Activated naive CD4-positive, alpha-beta T cell treated with anti-CD3 and anti-CD28 coated beads, Interleukin-2, amount 10 ng/mL, durations not matched to agents 7 days and 5 days (primary cell): ENCODE data around the gene RPA1.

Experiments
- CTCF ChIA-PET: fragments of 350-600 bp; sonication (Branson Sonifier 250); formaldehyde crosslinking; loops from one replicate; lab custom pipeline; 2021; ENCODE audit warnings: antibody characterized with exemption; lab: Charles Lee
- DNase-seq: peaks from one replicate; pipeline ENCODE4 v3.0.0-alpha.2; 2020
- H3K27ac Mint-ChIP-seq: one replicate; pipeline ENCODE4 v1.8.0; 2021; ENCODE audit warnings: mild to moderate bottlenecking, moderate library complexity, mixed read lengths
- H3K27me3 Mint-ChIP-seq: one replicate; pipeline ENCODE4 v1.8.0; 2021; ENCODE audit warnings: mild to moderate bottlenecking, mixed read lengths
- H3K36me3 Mint-ChIP-seq: one replicate; pipeline ENCODE4 v1.8.0; 2021; ENCODE audit warnings: mixed read lengths
- H3K4me1 Mint-ChIP-seq: one replicate; pipeline ENCODE4 v1.8.0; 2021; ENCODE audit warnings: mixed read lengths
- H3K4me3 Mint-ChIP-seq: one replicate; pipeline ENCODE4 v1.8.0; 2021; ENCODE audit warnings: mild to moderate bottlenecking, moderate library complexity, mixed read lengths
- H3K9me3 Mint-ChIP-seq: one replicate; pipeline ENCODE4 v1.8.0; 2021; ENCODE audit warnings: mixed read lengths

RPA1 gene

GRCh38 chr17:1940810-1941185, 111.0 kb downstream of the RPA1 start:
- H3K27ac Mint-ChIP-seq: no peak overlapping the region
- no peak for DNase-seq
- no peaks in the 10 kb centered on the region for H3K9me3 Mint-ChIP-seq
- H3K36me3 Mint-ChIP-seq: no peaks in the 10 kb centered on the region
- no peak overlapping the region for H3K4me3 Mint-ChIP-seq
- CTCF ChIA-PET: no interaction called here
- peaks cover 23% of the 10 kb centered on the region for H3K27me3 Mint-ChIP-seq
- no peaks in the 10 kb centered on the region for H3K4me1 Mint-ChIP-seq

DNA sequence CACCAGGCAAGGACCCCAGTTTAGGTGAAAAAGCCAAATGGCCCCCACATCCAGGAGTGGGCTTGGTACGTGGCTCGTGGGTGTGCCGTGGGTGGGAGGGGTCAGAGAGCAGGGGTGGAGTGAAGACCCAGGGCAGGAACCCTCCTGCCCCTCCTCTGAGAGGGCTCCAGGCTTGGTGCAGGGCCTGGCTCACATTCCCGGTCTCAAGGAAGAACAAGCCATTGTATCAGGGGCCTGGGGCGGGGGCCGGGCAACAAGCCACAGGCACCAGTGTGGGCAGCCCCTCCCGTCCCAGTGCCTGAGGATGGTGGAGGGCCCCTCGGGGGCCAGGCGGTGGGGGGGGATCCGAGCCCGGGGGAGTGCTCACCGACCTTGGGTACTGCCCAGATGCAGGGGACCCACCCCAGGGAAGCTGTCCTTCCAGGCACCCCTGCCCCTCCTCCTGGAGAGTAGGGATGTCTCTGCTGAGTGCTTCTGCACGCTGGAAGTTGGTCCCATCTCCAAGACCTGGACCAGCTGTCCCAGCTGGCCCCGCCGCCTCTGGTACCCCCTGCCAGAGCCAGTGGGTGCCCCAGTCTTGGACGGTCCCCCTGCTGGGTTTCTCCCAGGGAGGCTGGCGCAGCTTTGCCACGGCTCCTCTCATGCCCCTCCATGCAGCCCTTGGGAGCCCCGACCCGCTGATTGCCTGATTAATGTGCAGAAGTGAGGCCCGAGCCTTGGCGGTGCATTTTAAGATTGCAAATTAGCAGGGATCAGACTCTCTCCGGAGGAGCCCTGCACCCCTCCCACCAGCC, 111.7 kb downstream of the RPA1 start:
- H3K27ac Mint-ChIP-seq: no peak overlapping the region
- no peak overlapping the region for H3K4me3 Mint-ChIP-seq
- peaks cover 20% of the 10 kb centered on the region for H3K27me3 Mint-ChIP-seq
- H3K36me3 Mint-ChIP-seq: no peaks in the 10 kb centered on the region
- no peaks in the 10 kb centered on the region for H3K9me3 Mint-ChIP-seq
- CTCF ChIA-PET: no interaction called here
- no peaks in the 10 kb centered on the region for H3K4me1 Mint-ChIP-seq
- DNase-seq: no peak

DNA sequence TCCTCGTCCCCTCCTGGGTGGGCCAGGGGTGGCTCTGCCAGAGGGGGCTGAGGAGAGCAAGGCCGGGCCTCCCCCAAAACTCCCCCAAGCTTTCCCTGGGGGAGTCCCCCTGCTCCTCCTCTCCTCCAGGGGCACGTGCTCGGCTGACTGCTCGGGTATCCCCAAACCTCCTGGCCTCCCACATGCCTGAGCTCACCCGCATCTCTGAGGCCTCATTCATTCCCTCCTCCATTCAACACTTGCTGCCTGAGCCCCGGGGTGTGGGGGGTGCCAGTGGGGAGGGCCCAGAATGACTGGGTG, 112.2 kb downstream of the RPA1 start:
- H3K27me3 Mint-ChIP-seq: peaks cover 15% of the 10 kb centered on the region

DNA sequence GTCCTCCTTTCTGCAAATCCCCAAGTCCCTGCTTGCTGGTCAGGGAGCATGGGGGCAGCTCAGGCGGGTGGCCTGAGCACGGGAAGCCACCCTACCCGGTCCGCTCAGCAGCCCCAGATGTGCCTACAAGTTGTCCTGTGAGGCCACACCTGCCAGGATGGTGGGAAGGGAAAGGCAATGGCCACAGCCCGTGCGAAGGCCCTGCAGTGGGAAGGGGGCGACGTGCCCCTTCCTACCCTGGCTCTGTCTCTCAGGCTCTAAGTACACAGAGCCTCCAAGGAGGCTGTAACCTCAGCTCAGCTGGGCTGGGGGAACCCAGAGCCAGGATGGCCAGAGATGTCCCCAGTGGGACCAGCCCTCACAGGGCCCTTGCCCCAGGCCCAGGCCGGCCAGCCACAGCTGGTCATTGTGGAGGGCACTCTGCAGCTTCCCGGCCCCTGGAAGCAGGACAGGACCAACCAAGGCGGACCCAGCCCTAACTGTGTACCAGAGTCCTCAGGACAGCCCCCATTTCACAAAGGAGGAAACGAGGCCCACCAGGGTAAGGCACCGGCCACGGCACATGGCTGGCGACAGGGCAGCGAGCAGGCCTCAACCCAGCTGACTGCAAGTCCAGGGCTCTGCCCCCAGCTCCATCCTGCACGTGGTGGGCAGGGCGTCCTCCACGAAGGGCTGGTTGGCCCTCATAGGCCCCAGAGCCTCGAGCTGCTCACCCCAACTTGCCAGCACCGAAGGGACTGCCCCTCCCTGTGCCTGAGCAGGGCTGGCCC, 113.0 kb downstream of the RPA1 start:
- Mint-ChIP-seq H3K36me3 (no peaks in the 10 kb centered on the region), H3K4me3 (no peak overlapping the region), H3K9me3 (peaks cover 4% of the 10 kb centered on the region), H3K27ac (no peak overlapping the region), H3K4me1 (no peaks in the 10 kb centered on the region), H3K27me3 (peaks cover 8% of the 10 kb centered on the region)
- DNase-seq: no peak
- CTCF ChIA-PET: no interaction called here

More for the DNA sequence above, 112.2 kb downstream of the RPA1 start:
- Mint-ChIP-seq H3K27ac (no peak overlapping the region), H3K4me1 (no peaks in the 10 kb centered on the region), H3K9me3 (peaks cover 4% of the 10 kb centered on the region), H3K36me3 (no peaks in the 10 kb centered on the region), H3K4me3 (no peak overlapping the region)
- CTCF ChIA-PET: no interaction called here
- no peak for DNase-seq

GRCh38 chr17:1943436-1943831, 113.6 kb downstream of the RPA1 start:
- H3K9me3 Mint-ChIP-seq: peaks cover 4% of the 10 kb centered on the region
- H3K27me3 Mint-ChIP-seq: peaks cover 8% of the 10 kb centered on the region

DNA sequence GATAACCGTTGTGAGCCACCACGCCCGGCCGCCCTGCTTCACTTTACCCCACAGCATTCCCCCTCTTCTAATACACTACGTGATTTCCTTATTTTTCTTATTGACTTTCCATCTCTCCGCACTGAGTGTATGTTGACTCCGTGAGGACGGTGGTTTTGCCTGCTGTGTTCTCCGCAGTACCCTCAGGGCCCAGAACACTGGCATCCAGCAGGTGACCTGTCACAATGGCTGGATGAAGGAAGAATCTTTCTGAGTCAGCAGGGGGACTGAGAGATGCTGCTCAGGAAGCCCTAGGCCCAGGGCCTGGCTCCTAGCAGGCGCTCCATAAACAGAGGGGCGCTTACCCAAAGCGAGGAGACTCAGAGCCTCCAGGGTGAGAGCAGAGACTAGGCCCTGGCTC, 115.8 kb downstream of the RPA1 start:
- Mint-ChIP-seq H3K4me3 (no peak overlapping the region), H3K27me3 (peaks cover 4% of the 10 kb centered on the region), H3K4me1 (no peaks in the 10 kb centered on the region), H3K27ac (no peak overlapping the region), H3K36me3 (no peaks in the 10 kb centered on the region), H3K9me3 (peaks cover 4% of the 10 kb centered on the region)
- no peak for DNase-seq
- CTCF ChIA-PET: no interaction called here

More at GRCh38 chr17:1943436-1943831, 113.6 kb downstream of the RPA1 start:
- Mint-ChIP-seq H3K4me1 (no peaks in the 10 kb centered on the region), H3K4me3 (no peak overlapping the region), H3K27ac (no peak overlapping the region), H3K36me3 (no peaks in the 10 kb centered on the region)
- no peak for DNase-seq
- CTCF ChIA-PET: no interaction called here

GRCh38 chr17:1946021-1946932, 116.5 kb downstream of the RPA1 start:
- Mint-ChIP-seq H3K27me3 (no peaks in the 10 kb centered on the region), H3K9me3 (peaks cover 4% of the 10 kb centered on the region), H3K4me1 (no peaks in the 10 kb centered on the region), H3K27ac (no peak overlapping the region), H3K36me3 (no peaks in the 10 kb centered on the region), H3K4me3 (no peak overlapping the region)
- no peak for DNase-seq
- CTCF ChIA-PET: no interaction called here

- peaks cover 4% of the 10 kb centered on the region for H3K9me3 Mint-ChIP-seq
- DNase-seq: no peak
- H3K4me3 Mint-ChIP-seq: no peak overlapping the region
- peaks cover 6% of the 10 kb centered on the region for H3K27me3 Mint-ChIP-seq
- CTCF ChIA-PET: no interaction called here
- no peaks in the 10 kb centered on the region for H3K36me3 Mint-ChIP-seq
- H3K27ac Mint-ChIP-seq: no peak overlapping the region
- H3K4me1 Mint-ChIP-seq: no peaks in the 10 kb centered on the region
Measured at GRCh38 chr17:1947229-1947742, 117.5 kb downstream of the RPA1 start.

DNA sequence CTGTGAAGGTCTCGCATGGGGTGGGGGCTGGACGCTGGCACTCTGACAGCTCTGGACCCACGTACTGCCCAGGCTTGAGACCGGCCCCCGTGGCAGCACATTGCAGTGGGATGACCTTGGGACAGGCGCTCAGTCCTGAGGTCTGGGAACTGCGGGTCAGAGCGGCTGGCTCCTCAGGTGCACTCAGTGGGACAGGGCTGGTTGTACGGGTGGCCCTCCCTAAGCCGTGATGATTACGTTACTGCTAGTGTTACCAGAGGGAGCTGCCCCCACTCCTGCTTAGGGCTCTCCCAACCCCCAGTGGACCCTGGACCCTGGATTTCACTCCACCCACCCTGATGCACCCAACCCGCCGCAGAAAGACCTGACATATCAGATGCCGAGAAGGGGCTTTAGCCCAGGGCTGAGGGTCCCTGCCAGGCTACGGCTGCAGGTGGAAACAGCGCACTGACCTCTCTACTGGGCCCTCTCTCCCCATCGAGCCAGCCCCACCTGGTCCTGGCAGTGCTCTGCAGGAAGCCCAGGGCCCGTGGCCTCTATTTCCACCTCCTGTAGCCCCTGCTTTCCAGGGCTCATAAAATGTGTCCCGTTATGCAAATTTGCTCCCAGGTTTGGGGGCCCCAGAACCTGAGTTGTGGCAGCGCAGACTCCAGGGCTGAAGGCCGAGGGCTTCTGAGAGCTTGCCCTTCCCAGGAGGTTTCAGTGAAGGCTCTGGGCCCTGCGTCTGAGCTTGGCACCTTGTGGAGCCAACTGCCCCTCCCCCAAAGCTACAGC, 118.1 kb downstream of the RPA1 start:
- H3K4me3 Mint-ChIP-seq: no peak overlapping the region
- CTCF ChIA-PET: no interaction called here
- peaks cover 6% of the 10 kb centered on the region for H3K27me3 Mint-ChIP-seq
- no peak overlapping the region for H3K27ac Mint-ChIP-seq
- no peak for DNase-seq
- no peaks in the 10 kb centered on the region for H3K36me3 Mint-ChIP-seq
- H3K9me3 Mint-ChIP-seq: peaks cover 4% of the 10 kb centered on the region
- H3K4me1 Mint-ChIP-seq: no peaks in the 10 kb centered on the region

DNA sequence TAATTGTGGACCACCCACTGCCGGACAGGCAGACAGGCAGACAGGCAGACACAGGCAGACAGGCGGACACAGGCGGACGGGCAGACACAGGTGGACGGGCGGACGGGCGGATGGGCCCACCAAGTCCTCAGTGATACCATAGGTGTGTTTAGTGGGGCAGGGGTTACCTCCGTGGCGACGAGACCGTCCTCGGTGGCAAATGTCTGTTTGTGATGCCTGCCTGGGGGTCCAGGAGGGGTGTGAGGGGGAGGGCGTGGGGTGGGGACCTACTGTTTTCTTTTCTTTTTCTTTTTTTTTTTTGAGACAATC, 118.7 kb downstream of the RPA1 start:
- no peak for DNase-seq
- H3K4me1 Mint-ChIP-seq: no peaks in the 10 kb centered on the region
- CTCF ChIA-PET: no interaction called here

More for the DNA sequence above, 118.7 kb downstream of the RPA1 start:
- H3K27me3 Mint-ChIP-seq: peaks cover 6% of the 10 kb centered on the region
- H3K9me3 Mint-ChIP-seq: peaks cover 4% of the 10 kb centered on the region
- H3K4me3 Mint-ChIP-seq: no peak overlapping the region
- no peaks in the 10 kb centered on the region for H3K36me3 Mint-ChIP-seq
- H3K27ac Mint-ChIP-seq: no peak overlapping the region
